Measurements from ENCODE around the gene EHBP1. TPM values are rescaled to one million over a fixed set of nuclear protein-coding genes. Genes with fewer than 3 reads are reported as not detected.

EHBP1 gene
- total and polyA plus RNA-seq, 2 donors (not counting 3 experiments of a cell fraction or from before 2014, with no cell fraction given), result 8.4 to 34.8 TPM

- FAIRE-seq, result no peak
- ChIA-PET POLR2A (no interaction called here), CTCF (no interaction called here)
- dilution Hi-C loops (cut with MboI; ENCODE audit: extremely low pct_ligation_motif_present, low sequenced_read_pairs), result no loop called here
- intact Hi-C loops (cut with micrococcal nuclease), result no loop called here
- TF ChIP-seq CTCF (IDR thresholded peaks at IDR 0.05; ENCODE audit: extremely low read depth in 1 of 2, insufficient read depth in 1 of 2, low read depth in 1 of 2, low read length in 2 of 2) (no peak), JUN (IDR thresholded peaks at IDR 0.05; ENCODE audit: borderline replicate concordance, insufficient read depth, insufficient read length, low read depth) (no peak), GATA2 (IDR thresholded peaks at IDR 0.05; ENCODE audit: insufficient read depth, insufficient read length, low read depth, low read length) (no peak), POLR2AphosphoS5 (IDR thresholded peaks at IDR 0.05; ENCODE audit: insufficient read depth, low read depth, low read length) (no peak), POLR2A (IDR thresholded peaks at IDR 0.05; ENCODE audit: low read depth, low read length) (no peak), MYC (IDR thresholded peaks at IDR 0.05; ENCODE audit: low read depth, low read length) (no peak), MAX (IDR thresholded peaks at IDR 0.05; ENCODE audit: insufficient read depth, insufficient read length) (no peak), FOS (IDR thresholded peaks at IDR 0.05; ENCODE audit: borderline replicate concordance, insufficient read depth, low read length) (no peak), EZH2 (IDR thresholded peaks at IDR 0.05; ENCODE audit: borderline replicate concordance, low read depth, low read length, severe bottlenecking) (no peak)
- no peak overlapping the region for H3K27ac ChIP-seq (ENCODE audit: insufficient read depth, low read depth, low read length)
- peaks cover 0 to 2% of the 10 kb centered on the region in 2 experiments for H3K36me3 ChIP-seq (ENCODE audit: control insufficient read depth in 2 of 2, extremely low read depth in 1 of 2, insufficient read depth in 2 of 2, low read length in 2 of 2)
- no peaks in the 10 kb centered on the region for H3K9me3 ChIP-seq (replicated peaks; ENCODE audit: control insufficient read depth, insufficient read depth, low read length)
- H2AFZ ChIP-seq (ENCODE audit: low read depth, low read length), result no peak overlapping the region
- DNase-seq (ENCODE audit: low read depth, low spot score), result no peak
- no peaks in the 10 kb centered on the region for H3K27me3 ChIP-seq (ENCODE audit: control insufficient read depth in 2 of 2, insufficient read depth in 2 of 2, low read length in 2 of 2)
- no TSS peak for BruUV-seq (replicated peaks)
- no peak overlapping the region for H3K4me2 ChIP-seq (ENCODE audit: insufficient read depth, low read length)
- H4K20me1 ChIP-seq (replicated peaks; ENCODE audit: control insufficient read depth, extremely low read depth, insufficient read depth, low read length), result no peaks in the 10 kb centered on the region
- no peaks in the 10 kb centered on the region for H3K79me2 ChIP-seq (ENCODE audit: control insufficient read depth, insufficient read depth, low read length)
- no peaks in the 10 kb centered on the region for H3K9me1 ChIP-seq (replicated peaks; ENCODE audit: control insufficient read depth, extremely low read depth, insufficient read depth, low read length)
- no peak overlapping the region for H3K4me3 ChIP-seq (replicated peaks in 1 of 3; ENCODE audit: insufficient read depth in 1 of 3, low read depth in 1 of 3, low read length in 3 of 3)
- peaks cover 8% of the 10 kb centered on the region for H3K4me1 ChIP-seq (ENCODE audit: control insufficient read depth, extremely low read depth, insufficient read depth, low read length)
- no peak overlapping the region for H3K9ac ChIP-seq (replicated peaks; ENCODE audit: extremely low read depth, insufficient read depth, low read length)
Measured at GRCh38 chr2:63000801-63001200, 295.3 kb downstream of the EHBP1 start.
